ENCODE results near the gene MRPL3. TPM values are rescaled to one million over a fixed set of nuclear protein-coding genes. Genes with fewer than 3 reads are reported as not detected.
A peak's percentile ranks its signal among the peaks of the same experiment; 100 is the strongest.

MRPL3 gene
- total RNA-seq, 1 donor from 2014 or later: 37.1 TPM

DNA sequence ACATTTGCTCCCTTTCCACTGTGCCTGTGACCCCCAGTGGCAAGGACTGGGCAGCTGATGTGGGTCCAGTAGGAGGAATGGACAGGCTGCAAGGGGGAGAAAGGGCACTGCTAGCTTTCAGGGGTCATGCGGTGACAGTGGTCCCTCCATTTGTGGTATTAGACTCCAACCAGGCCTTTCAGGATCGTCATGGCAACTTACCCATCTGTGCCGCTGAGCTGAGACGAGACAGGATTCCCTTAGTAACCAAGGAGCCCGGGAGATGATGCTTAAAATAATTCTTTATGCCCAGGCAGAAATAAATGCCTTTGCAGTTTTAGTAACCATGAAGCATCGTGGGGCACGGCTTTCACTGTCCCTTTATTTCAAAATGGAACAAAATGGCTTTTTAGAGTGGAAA, 15.9 kb upstream of the MRPL3 start:
- Mint-ChIP-seq H3K27me3 (ENCODE audit: unreplicated experiment) (peaks cover 5% of the 10 kb centered on the region), H3K9me3 (ENCODE audit: unreplicated experiment) (peaks cover 4% of the 10 kb centered on the region), H3K27ac (ENCODE audit: unreplicated experiment) (no peak overlapping the region), H3K4me1 (ENCODE audit: unreplicated experiment) (no peaks in the 10 kb centered on the region), H3K4me3 (ENCODE audit: unreplicated experiment) (no peak overlapping the region), H3K36me3 (ENCODE audit: low read depth, unreplicated experiment) (no peaks in the 10 kb centered on the region)
- no peak for TF ChIP-seq CTCF (IDR thresholded peaks at IDR 0.05; ENCODE audit: unreplicated experiment)
- DNase-seq (ENCODE audit: low spot score): no peak

DNA sequence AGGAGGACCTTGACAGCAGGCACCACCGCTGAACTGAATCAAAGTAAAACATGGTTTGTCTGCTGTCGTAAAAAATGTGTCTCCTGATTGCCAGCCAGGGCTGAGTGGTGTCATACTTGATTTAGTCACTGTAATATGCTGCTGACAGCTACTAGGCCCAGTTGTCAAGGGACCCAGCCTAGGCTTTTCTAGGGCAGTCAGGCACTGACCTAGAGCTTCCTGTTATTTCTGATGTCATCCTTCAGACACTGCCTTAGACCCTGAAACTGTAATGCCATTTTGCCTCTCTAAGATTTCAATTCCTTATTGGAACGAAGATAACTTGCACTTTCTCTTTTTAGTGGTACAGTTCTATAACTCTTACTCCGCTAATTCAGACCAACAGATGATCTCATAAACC, 2.6 kb upstream of the MRPL3 start:
- Mint-ChIP-seq H3K9me3 (ENCODE audit: unreplicated experiment) (no peaks in the 10 kb centered on the region), H3K27me3 (ENCODE audit: unreplicated experiment) (no peaks in the 10 kb centered on the region), H3K27ac (ENCODE audit: unreplicated experiment) (peak overlapping the region; percentile 53), H3K4me1 (ENCODE audit: unreplicated experiment) (peaks cover 14% of the 10 kb centered on the region), H3K36me3 (ENCODE audit: low read depth, unreplicated experiment) (no peaks in the 10 kb centered on the region), H3K4me3 (ENCODE audit: unreplicated experiment) (no peak overlapping the region)
- no peak for TF ChIP-seq CTCF (IDR thresholded peaks at IDR 0.05; ENCODE audit: unreplicated experiment)
- no peak for DNase-seq (ENCODE audit: low spot score)

- H3K27ac Mint-ChIP-seq (ENCODE audit: unreplicated experiment): no peak overlapping the region
- no peaks in the 10 kb centered on the region for H3K27me3 Mint-ChIP-seq (ENCODE audit: unreplicated experiment)
- no peaks in the 10 kb centered on the region for H3K9me3 Mint-ChIP-seq (ENCODE audit: unreplicated experiment)
- TF ChIP-seq CTCF (IDR thresholded peaks at IDR 0.05; ENCODE audit: unreplicated experiment): no peak
- no peak for DNase-seq (ENCODE audit: low spot score)
- peak overlapping the region; percentile 95 for H3K4me3 Mint-ChIP-seq (ENCODE audit: unreplicated experiment)
- H3K4me1 Mint-ChIP-seq (ENCODE audit: unreplicated experiment): peaks cover 14% of the 10 kb centered on the region
- H3K36me3 Mint-ChIP-seq (ENCODE audit: low read depth, unreplicated experiment): no peaks in the 10 kb centered on the region
Measured at GRCh38 chr3:131503320-131503635, 507 bp upstream of the MRPL3 start.

GRCh38 chr3:131501949-131502348, 822 bp downstream of the MRPL3 start:
- Mint-ChIP-seq H3K36me3 (ENCODE audit: low read depth, unreplicated experiment) (peaks cover 2% of the 10 kb centered on the region), H3K27me3 (ENCODE audit: unreplicated experiment) (no peaks in the 10 kb centered on the region), H3K4me1 (ENCODE audit: unreplicated experiment) (peaks cover 15% of the 10 kb centered on the region), H3K4me3 (ENCODE audit: unreplicated experiment) (peak overlapping the region; percentile 95), H3K9me3 (ENCODE audit: unreplicated experiment) (no peaks in the 10 kb centered on the region), H3K27ac (ENCODE audit: unreplicated experiment) (peak overlapping the region; percentile 24)
- DNase-seq (ENCODE audit: low spot score): no peak
- TF ChIP-seq CTCF (IDR thresholded peaks at IDR 0.05; ENCODE audit: unreplicated experiment): no peak

- Mint-ChIP-seq H3K36me3 (ENCODE audit: low read depth, unreplicated experiment) (peaks cover 11% of the 10 kb centered on the region), H3K27me3 (ENCODE audit: unreplicated experiment) (no peaks in the 10 kb centered on the region), H3K4me1 (ENCODE audit: unreplicated experiment) (peaks cover 8% of the 10 kb centered on the region), H3K27ac (ENCODE audit: unreplicated experiment) (no peak overlapping the region), H3K4me3 (ENCODE audit: unreplicated experiment) (no peak overlapping the region), H3K9me3 (ENCODE audit: unreplicated experiment) (no peaks in the 10 kb centered on the region)
- no peak for TF ChIP-seq CTCF (IDR thresholded peaks at IDR 0.05; ENCODE audit: unreplicated experiment)
- no peak for DNase-seq (ENCODE audit: low spot score)
Measured at GRCh38 chr3:131494706-131495105, 8.1 kb downstream of the MRPL3 start.

Measured in endothelial cell (in vitro differentiated cells).